Endothelial cell of hepatic sinusoid (primary cell): ENCODE data around the gene LAMA3.

Experiments
- in situ Hi-C: cut with HindIII; loops from 2 replicates; pipeline ENCODE4 v1.10.0; 2017; ENCODE audit warnings: low sequenced_read_pairs

LAMA3 gene

DNA sequence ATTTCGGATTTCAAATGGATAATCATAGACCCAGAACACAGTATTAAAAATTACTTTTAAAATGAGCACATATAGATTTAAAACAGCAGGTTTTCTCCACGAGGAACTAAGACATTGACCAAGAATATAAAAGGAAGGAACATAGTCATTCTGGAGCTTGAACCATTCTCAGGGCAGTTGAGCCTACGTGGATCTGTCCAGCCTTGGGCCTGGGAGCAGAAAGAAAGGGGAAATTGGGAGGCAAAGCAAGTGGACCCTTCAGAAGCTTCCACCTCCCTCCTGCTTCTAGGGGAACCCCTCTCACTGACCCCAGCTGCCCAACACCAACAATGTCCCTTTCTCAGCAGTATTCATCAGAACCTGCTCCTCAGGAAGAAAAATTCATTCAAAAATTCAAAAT lies 293.9 kb downstream of the LAMA3 start:
- in situ Hi-C loops: no loop called here

- in situ Hi-C loops: no loop called here
Observed at GRCh38 chr18:23986600-23987359, 297.5 kb downstream of the LAMA3 start.

- in situ Hi-C loops: no loop called here
Observed at GRCh38 chr18:23990474-23991410, 301.5 kb downstream of the LAMA3 start.

DNA sequence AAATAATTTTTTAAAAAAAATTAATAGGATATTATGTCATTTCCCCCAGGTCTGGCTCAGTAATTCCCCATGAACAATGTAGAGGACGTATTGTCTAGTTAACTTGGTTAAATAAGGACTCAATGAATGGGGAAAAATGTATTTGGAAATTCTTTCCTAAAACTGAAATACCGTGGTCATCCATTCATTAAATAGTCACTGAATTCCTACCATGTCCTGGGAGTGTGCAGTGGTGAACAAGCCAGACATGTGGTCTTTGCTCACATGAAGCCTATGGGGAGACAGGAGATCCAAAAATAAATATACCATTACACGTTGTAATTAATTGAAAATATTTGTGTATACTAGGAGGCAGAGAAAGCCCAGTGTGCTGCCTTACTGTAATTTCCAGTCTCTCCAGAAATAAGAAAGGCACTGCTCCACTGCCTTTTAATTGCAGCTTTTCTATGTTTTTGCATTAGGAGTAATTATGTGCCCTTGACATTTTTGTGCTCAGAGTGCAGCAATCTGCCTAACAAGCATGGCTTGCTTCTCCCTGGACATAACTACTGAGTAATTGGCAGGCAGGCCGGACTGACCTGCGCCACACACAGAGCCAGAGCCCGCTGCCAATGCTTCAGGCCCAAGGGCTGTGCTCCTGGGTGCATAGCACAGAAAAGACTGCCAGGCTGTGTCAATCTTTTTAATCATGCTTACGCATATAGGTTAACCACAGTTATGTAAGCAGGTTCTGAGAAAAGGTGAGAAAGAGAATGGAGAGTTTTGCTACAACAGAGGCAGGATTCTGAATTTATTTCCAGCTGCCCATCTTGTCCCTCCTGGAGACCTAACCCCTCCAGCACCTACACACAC lies 303.1 kb downstream of the LAMA3 start:
- in situ Hi-C loops: no loop called here

- in situ Hi-C loops: no loop called here
Observed at GRCh38 chr18:23992941-23993280, 303.7 kb downstream of the LAMA3 start.

DNA sequence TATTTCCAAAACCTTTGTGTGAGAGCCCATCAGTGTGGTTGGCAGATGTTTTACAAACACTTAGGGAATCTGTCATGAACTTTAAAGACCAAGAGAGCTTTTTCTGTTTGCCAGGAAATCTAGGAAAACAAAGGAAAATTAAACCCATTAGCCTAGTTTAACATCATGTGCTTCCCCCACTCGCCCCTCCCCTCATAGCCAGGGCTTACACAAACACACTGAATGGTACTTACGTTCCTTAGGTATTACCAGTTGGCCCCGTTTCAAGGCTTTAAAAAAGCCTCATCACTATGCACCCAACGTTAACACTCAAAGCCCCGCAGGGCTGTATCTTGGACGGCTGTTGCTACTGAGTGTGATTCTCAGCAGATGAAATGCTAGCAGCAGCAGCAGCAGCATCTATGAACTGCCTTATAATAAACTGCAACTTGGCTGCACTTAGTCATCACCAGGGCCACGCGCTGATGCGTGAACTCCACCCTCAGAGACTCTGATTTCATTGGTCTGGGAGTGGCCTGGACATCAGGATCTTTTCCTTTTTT lies 305.2 kb downstream of the LAMA3 start:
- in situ Hi-C loops: no loop called here

- in situ Hi-C loops: no loop called here
Observed at GRCh38 chr18:23995180-23995579, 305.9 kb downstream of the LAMA3 start.

DNA sequence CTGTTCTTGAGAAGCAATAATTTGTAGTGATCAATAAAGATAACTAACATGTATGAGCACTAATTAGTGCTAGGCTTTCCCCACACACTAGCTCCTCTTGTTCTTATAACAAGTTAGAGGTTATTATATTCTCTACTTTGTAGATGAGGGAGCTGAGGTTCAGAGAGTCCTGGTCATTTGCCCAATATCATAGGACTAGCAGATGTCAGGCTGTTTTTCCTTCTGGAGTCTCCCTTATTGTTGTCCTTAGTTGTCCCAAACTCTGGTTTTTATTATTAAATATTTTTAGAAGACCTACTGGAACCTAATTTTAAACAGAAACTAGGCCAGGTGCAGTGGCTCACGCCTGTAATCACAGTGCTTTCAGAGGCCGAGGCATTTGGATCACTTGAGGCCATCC lies 308.8 kb downstream of the LAMA3 start:
- in situ Hi-C loops: no loop called here

DNA sequence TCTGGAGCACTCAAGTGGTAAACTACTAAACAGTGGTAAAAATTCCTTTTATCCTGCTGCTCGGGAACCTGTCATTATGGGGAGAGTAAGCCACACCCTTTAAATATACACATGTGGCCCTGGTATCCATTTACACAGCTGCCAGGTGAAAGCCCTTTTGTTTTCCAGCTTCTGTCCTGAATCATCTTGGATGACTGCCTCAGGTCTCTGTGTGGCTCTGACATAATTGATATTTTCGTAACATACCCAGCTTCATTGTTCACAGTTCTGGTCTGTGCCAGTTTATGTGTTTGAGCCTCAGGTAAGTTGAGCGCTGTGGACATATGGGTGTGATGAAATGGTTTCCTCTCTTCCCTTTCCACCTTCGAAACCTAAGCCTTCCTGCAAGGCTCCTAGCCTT lies 309.6 kb downstream of the LAMA3 start:
- in situ Hi-C loops: no loop called here

DNA sequence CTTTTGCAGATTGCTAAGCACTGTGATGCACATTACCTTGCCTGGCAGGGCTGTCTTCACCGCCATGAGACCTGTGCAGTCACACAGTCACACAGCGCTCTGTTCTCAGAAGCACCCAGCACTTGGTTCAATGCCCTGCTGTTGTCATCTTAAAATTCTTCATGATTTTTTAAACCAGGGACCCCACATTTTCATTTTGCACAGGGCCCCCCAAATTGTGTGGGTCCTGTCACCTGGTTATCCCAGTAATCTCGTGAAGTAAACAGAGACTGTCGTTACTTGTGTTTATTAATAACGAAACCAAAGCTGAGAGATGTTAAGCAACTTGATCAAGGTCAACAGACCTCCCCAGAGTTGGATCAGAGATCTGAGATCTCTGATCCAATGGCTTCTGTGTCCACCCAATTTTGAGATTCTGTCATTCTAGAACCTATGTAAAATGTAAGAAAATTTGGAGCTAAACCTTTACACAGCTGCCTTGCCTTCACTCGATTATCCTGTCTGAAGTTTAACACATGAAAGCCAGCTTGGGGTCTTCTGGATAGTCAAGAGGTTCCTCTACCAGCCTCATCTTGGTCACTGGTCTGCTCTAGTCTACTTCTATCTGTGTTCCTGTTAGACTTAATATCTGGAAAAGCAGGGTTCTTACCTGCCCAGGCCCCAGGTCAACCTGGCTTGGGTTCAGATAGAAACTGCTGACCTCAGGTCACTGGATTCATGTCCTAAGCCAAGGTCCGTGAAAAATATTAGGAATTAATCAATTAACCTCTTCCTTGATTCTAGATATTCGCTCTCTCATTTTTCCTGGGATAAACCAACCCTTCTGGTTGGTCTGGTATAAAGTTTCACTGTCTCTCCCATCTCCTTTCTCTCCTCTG lies 311.6 kb downstream of the LAMA3 start:
- in situ Hi-C loops: no loop called here

- in situ Hi-C loops: no loop called here
Observed at GRCh38 chr18:24002479-24002878, 313.2 kb downstream of the LAMA3 start.

DNA sequence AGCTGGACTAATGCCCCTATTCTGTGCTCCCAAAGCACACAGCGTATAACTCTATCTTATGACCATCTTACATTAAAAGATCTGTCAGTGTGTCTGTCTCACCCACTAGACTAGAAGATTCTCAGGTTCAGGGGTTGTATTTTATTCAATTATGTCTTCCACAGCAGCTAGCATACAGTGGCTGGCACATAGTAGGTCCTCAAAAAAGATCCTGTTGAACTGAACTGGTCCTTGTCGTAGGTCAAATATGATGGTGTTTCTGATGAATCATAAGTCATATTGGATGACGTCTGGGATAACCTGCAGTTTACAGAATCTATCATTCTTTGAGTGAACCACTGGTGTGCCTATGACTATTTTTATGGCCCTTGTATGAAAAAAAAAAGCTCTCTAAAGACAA lies 314.0 kb downstream of the LAMA3 start:
- in situ Hi-C loops: no loop called here

- in situ Hi-C loops: no loop called here
Observed at GRCh38 chr18:24003903-24004640, 314.8 kb downstream of the LAMA3 start.
